ENCODE data around the gene ISG15.
"Not testable (repeated sequence)": the region's sequence is repeated elsewhere in the genome, so short reads cannot be mapped to it uniquely, and the experiment has no call there.

ISG15 gene

GRCh38 chr1:970242-970972 lies 42.9 kb upstream of the ISG15 start:
- DNase-seq (ENCODE audit: insufficient read length): no peak
- no peak for TF ChIP-seq POLR2A (IDR thresholded peaks at IDR 0.05; ENCODE audit: low read depth, low read length)
- no peak for TF ChIP-seq TAF1 (IDR thresholded peaks at IDR 0.05; ENCODE audit: borderline replicate concordance, low read depth, low read length)
- TF ChIP-seq POLR2AphosphoS5 (IDR thresholded peaks at IDR 0.05; ENCODE audit: low read depth, low read length): no peak

DNA sequence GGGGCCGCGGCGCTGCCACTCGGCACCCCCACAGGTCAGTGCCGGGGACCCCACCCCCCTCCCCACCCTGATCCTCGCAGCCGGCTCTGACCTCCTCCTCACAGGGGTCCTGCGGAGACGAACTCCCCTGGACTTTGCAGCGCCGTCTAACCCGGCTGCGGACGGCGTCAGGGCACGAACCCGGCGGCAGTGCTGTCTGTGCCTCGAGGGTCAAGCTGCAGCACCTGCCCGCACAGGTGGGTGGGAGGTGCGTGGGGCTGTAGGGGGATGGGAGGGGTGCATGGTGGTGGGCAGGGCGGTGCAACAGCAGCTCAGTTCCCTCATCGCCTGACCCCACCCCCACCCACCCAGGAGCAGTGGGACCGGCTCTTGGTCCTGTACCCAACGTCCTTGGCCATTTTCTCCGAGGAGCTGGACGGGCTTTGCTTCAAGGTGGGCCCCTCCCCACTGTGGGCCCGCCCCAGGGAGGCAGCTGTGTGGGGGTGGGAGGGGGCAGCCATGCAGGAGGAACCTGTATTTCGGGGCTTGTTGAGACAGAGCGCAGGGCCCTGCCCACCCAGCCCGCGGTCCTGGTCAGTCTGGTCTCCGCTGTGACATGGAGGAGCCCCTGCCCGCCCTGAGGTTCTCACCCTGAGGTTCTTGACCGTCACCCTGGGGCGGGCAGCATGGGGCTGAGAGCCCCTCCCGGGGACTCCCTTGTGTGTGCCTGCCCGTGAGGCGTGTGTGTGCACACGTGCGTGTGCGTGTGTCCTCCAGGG lies 42.1 kb upstream of the ISG15 start:
- FAIRE-seq: no peak
- no peak for DNase-seq (ENCODE audit: insufficient read length)
- TF ChIP-seq POLR2A (IDR thresholded peaks at IDR 0.05; ENCODE audit: low read depth, low read length) (no peak), POLR2AphosphoS5 (IDR thresholded peaks at IDR 0.05; ENCODE audit: low read depth, low read length) (no peak), TAF1 (IDR thresholded peaks at IDR 0.05; ENCODE audit: borderline replicate concordance, low read depth, low read length) (no peak)

More at GRCh38 chr1:970242-970972, 42.9 kb upstream of the ISG15 start:
- no peak for FAIRE-seq

GRCh38 chr1:971751-972506 lies 41.4 kb upstream of the ISG15 start:
- no peak for FAIRE-seq

GRCh38 chr1:972726-973458 lies 40.4 kb upstream of the ISG15 start:
- no peak for FAIRE-seq
- DNase-seq (ENCODE audit: insufficient read length): no peak
- no peak for TF ChIP-seq POLR2A (IDR thresholded peaks at IDR 0.05; ENCODE audit: low read depth, low read length)

More at GRCh38 chr1:971751-972506, 41.4 kb upstream of the ISG15 start:
- no peak for DNase-seq (ENCODE audit: insufficient read length)
- no peak for TF ChIP-seq TAF1 (IDR thresholded peaks at IDR 0.05; ENCODE audit: borderline replicate concordance, low read depth, low read length)
- TF ChIP-seq POLR2AphosphoS5 (IDR thresholded peaks at IDR 0.05; ENCODE audit: low read depth, low read length): no peak
- TF ChIP-seq POLR2A (IDR thresholded peaks at IDR 0.05; ENCODE audit: low read depth, low read length): no peak

DNA sequence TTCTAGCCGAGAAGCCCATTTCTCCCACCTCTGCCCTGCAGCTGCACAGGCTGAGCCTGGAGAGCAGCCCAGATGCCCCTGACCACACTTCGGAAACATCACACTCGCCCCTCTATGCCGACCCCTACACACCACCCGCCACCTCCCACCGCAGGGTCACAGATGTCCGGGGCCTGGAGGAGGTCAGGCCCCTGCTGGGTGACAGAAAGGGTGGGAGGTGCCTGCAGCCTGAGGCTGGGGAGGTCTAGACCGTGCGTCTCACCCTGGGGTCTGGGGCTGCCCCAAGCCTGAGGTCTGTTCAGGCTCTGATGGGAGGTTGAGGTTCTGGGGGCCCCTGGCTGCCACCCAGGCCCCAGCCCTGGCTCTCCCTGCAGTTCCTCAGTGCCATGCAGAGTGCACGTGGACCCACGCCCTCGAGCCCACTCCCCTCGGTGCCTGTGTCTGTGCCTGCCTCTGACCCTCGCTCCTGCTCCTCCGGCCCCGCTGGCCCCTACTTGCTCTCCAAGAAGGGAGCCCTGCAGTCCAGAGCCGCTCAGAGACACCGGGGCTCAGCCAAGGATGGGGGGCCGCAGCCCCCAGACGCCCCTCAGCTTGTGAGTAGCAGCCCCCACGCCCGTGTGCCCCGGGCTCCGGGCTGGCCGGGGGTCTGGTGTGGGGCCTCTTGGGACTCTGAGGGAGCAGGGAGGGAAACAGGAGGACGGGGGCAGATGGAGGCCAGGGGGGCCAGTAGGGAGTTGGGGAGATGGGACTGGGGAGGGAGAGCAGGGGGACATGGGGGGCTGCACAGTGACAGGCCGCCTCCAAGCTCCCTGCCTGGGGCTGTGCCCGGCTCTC lies 39.6 kb upstream of the ISG15 start:
- FAIRE-seq: no peak
- no peak for DNase-seq (ENCODE audit: insufficient read length)
- TF ChIP-seq POLR2A (IDR thresholded peaks at IDR 0.05; ENCODE audit: low read depth, low read length) (no peak), POLR2AphosphoS5 (IDR thresholded peaks at IDR 0.05; ENCODE audit: low read depth, low read length) (no peak), TAF1 (IDR thresholded peaks at IDR 0.05; ENCODE audit: borderline replicate concordance, low read depth, low read length) (no peak)

GRCh38 chr1:974293-974640 lies 39.0 kb upstream of the ISG15 start:
- FAIRE-seq (no peak), DNase-seq (ENCODE audit: insufficient read length) (no peak)
- no peak for TF ChIP-seq POLR2AphosphoS5 (IDR thresholded peaks at IDR 0.05; ENCODE audit: low read depth, low read length)
- no peak for TF ChIP-seq TAF1 (IDR thresholded peaks at IDR 0.05; ENCODE audit: borderline replicate concordance, low read depth, low read length)
- no peak for TF ChIP-seq POLR2A (IDR thresholded peaks at IDR 0.05; ENCODE audit: low read depth, low read length)

DNA sequence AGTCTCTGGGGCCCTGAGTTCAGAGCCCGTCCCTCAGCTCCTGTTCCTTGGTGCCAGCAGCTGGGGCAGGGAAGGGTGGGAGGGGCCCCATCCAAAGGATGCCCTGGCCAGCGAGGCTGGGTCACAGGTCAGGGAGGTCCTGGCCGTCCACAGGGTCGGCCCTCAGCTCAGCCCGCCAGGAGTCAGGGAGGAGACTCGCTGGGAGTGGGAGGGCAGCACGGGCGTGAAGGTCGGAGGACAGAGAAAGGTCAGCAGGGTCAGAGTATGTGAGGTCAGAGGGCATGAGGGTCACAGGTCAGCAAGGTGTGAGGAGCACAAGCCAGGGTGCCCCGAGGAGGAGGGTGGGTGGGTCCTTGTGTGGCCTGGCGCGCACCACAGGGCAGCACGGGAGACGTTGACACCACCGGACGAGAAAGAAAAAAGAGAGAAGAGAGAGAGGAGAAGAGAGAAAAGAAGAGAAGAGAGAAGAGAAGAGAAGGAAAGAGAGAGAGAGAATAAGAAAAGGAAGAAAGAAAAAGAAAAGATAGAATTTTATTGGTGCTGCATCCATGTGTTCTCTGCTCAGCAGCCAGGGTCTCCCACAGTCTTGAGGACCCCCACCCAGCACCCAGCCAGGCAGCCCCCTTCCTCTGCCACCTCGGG lies 38.5 kb upstream of the ISG15 start:
- no peak for TF ChIP-seq TAF1 (IDR thresholded peaks at IDR 0.05; ENCODE audit: borderline replicate concordance, low read depth, low read length)
- TF ChIP-seq POLR2AphosphoS5 (IDR thresholded peaks at IDR 0.05; ENCODE audit: low read depth, low read length): no peak
- no peak for TF ChIP-seq POLR2A (IDR thresholded peaks at IDR 0.05; ENCODE audit: low read depth, low read length)
- no peak for FAIRE-seq
- DNase-seq (ENCODE audit: insufficient read length): no peak

DNA sequence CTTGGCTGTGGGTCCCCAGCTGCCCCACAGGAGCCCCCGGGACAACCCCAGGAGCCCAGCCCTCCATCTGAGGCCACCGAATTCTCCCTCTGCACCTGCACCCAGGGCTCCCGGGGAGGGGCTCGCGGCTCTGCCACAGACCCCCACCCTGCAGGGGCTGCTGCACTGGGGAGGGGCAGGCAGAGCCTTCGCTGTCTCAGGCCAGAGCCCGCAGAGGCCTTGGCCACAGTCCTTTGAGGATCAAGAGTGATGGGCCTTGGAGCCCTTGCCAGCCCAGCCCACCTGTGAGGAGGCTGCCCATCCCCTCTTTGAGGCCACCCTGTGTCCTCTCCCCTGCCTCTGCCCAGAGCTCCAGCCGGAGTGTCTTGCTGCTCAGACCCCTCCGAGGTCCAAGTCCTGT lies 37.9 kb upstream of the ISG15 start:
- TF ChIP-seq POLR2A (IDR thresholded peaks at IDR 0.05; ENCODE audit: low read depth, low read length) (no peak), TAF1 (IDR thresholded peaks at IDR 0.05; ENCODE audit: borderline replicate concordance, low read depth, low read length) (no peak), POLR2AphosphoS5 (IDR thresholded peaks at IDR 0.05; ENCODE audit: low read depth, low read length) (no peak)
- DNase-seq (ENCODE audit: insufficient read length) (no peak), FAIRE-seq (no peak)

GRCh38 chr1:975896-976683 lies 37.2 kb upstream of the ISG15 start:
- TF ChIP-seq POLR2AphosphoS5 (IDR thresholded peaks at IDR 0.05; ENCODE audit: low read depth, low read length) (no peak), TAF1 (IDR thresholded peaks at IDR 0.05; ENCODE audit: borderline replicate concordance, low read depth, low read length) (no peak), POLR2A (IDR thresholded peaks at IDR 0.05; ENCODE audit: low read depth, low read length) (no peak)
- DNase-seq (ENCODE audit: insufficient read length) (peak; percentile 69), FAIRE-seq (peak; percentile 40)

GRCh38 chr1:976791-977190 lies 36.5 kb upstream of the ISG15 start:
- DNase-seq (ENCODE audit: insufficient read length); FAIRE-seq: not testable (repeated sequence)
